HUES48 (cell line): ENCODE measurements around the gene LEMD3.
"Not testable (repeated sequence)": the region's sequence is repeated elsewhere in the genome, so short reads cannot be mapped to it uniquely, and the experiment has no call there.

Experiments
- H3K27ac ChIP-seq: one replicate; pipeline ENCODE4 v1.7.0; 2013; ENCODE audit warnings: low read depth, low read length, inconsistent platforms
- H3K27me3 ChIP-seq: 2 replicates; pipeline ENCODE4 v1.6.1; 2013; ENCODE audit warnings: mild to moderate bottlenecking, low read length; ENCODE audit not compliant: control insufficient read depth, insufficient read depth
- H3K36me3 ChIP-seq: 2 replicates; pipeline ENCODE4 v1.6.1; 2013; ENCODE audit warnings: low read length; ENCODE audit not compliant: control insufficient read depth, insufficient read depth
- H3K4me1 ChIP-seq: 2 replicates; pipeline ENCODE4 v1.6.1; 2013; ENCODE audit warnings: mild to moderate bottlenecking, low read length; ENCODE audit not compliant: control insufficient read depth, insufficient read depth
- H3K4me3 ChIP-seq: 2 replicates; pipeline ENCODE4 v1.5.1; 2013; ENCODE audit warnings: mild to moderate bottlenecking, low read depth, low read length
- H3K9ac ChIP-seq: 2 replicates; pipeline ENCODE4 v1.6.1; 2013; ENCODE audit warnings: mild to moderate bottlenecking, low read depth, low read length, moderate library complexity
- H3K9me3 ChIP-seq: 2 replicates; pipeline ENCODE4 v1.6.1; 2013; ENCODE audit warnings: low read length; ENCODE audit not compliant: control insufficient read depth, insufficient read depth

The LEMD3 gene

DNA sequence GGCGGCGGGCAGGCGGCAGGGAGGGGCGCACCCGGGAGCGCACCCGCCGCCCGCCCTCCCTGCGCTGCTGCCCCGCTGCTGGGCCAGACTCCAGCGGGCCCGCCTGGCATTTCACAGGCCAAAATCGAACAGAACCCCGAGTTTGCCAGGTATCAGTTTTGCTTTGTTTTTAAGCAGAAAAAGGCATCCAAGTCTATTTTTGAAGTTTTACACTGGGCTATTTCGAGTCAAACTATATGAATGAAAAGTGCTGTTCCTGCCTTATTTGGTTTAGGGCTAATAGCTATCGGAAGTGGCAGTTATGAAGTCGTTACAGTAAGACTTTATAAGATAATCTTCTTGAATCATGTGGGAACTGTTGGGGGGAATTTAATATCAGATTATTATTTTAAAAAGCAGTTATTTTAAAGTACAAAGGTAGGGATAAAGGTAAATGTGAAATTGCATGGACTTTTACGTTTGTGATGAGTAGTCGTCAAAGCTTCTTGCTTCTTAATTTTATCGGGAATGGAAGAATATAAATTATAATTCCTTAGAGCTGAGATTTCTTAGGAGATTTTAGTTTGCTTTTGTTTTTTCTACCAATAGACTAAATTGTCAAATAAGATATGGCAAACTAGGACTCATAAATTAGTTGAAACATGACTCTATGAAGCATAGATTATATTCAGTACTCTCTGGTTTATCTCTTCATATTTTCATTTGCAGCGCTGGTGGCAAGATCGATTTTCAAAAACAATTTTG, 110.2 kb downstream of the LEMD3 start:
- H3K9ac ChIP-seq = no peak overlapping the region
- no peaks in the 10 kb centered on the region for H3K36me3 ChIP-seq
- H3K4me3 ChIP-seq = peak overlapping the region; percentile 72
- H3K9me3 ChIP-seq = no peaks in the 10 kb centered on the region
- H3K27ac ChIP-seq = no peak overlapping the region
- peaks cover 12% of the 10 kb centered on the region for H3K4me1 ChIP-seq
- H3K27me3 ChIP-seq = peaks cover 30% of the 10 kb centered on the region

DNA sequence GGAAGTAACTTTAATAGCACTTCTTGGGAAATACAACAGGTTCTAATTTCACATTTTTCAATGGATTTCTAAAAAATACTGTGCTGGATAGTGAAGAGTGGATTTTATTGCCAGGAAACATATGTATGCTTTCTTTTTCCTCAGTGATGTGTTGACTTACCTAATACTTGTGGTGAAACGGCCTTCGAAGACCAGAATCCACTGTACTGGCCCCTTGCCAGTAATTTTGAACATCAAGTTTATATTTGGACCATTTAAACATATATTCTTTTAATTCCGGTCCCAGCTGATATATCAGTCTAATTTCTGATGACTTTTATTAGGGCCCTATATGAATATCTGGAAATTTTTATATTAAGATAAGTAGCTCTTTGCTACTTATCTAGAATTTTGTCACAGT, 110.9 kb downstream of the LEMD3 start:
- H3K27me3 ChIP-seq = peaks cover 30% of the 10 kb centered on the region
- no peaks in the 10 kb centered on the region for H3K36me3 ChIP-seq
- H3K4me1 ChIP-seq = peaks cover 12% of the 10 kb centered on the region
- no peak overlapping the region for H3K4me3 ChIP-seq
- no peak overlapping the region for H3K9ac ChIP-seq
- H3K9me3 ChIP-seq = no peaks in the 10 kb centered on the region
- no peak overlapping the region for H3K27ac ChIP-seq

DNA sequence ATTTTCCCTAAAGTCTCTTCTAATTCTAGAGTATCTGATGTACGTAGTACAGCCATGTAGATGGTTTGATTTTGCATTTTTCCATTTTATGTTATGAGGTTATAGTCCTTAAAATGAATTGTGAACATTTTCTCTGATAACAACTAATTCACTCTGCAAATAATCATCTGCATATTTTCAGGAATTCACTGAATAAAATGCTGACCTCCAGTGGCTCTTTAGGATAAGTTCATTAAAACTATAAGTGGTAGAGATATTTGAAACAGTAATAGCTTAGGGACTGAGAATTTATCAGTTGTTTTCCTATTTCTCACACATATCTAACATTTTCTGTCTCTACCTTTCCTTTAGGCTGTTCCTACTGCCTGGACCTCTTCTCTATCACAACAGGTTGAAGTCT, 113.5 kb downstream of the LEMD3 start:
- H3K9ac ChIP-seq = no peak overlapping the region
- H3K9me3 ChIP-seq = no peaks in the 10 kb centered on the region
- H3K27ac ChIP-seq = no peak overlapping the region
- H3K36me3 ChIP-seq = no peaks in the 10 kb centered on the region
- no peak overlapping the region for H3K4me3 ChIP-seq
- peaks cover 16% of the 10 kb centered on the region for H3K27me3 ChIP-seq
- peaks cover 6% of the 10 kb centered on the region; the same call in 1 of the 2 replicates for H3K4me1 ChIP-seq

DNA sequence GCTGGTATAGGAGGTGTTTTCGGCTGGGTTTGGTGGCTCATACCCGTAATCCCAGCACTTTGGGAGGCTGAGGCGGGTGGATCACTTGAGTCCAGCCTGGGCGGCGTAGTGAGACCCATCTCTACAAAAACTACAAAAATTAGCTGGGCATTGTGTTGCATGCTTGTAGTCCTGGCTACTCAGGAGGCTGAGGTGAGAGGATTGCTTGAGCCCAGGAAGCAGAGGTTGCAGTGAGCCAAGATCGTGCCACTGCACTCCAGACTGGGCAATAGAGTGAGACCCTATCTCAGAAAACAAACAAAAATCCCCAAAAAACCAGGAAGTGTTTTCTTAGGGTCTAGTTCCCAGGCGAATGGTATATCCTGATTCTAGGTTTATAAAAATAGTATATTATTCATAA, 116.1 kb downstream of the LEMD3 start:
- H3K4me1 ChIP-seq, H3K27me3 ChIP-seq, H3K9me3 ChIP-seq, H3K36me3 ChIP-seq, H3K27ac ChIP-seq, H3K4me3 ChIP-seq, H3K9ac ChIP-seq: not testable (repeated sequence)

DNA sequence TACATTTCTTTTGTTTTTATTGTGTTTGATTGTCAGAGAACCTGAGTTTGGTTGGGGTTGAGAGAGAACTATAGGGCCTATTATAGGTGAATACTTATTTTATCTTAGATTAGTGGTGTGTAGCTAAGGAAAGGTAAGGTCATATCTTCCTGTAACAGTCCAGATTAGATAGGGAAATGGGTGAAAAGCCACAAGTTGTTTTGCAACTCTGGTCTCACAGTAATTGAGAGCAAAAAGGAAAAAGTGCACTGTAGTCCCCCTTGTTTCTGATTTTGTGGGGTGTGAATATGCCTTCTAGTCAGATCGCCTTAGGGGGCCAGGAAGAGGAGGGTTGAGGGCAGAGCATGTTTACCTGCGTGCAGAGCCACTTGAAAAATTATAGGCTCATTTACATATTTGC, 118.0 kb downstream of the LEMD3 start:
- Histone ChIP-seq H3K27me3 (no peaks in the 10 kb centered on the region), H3K9ac (no peak overlapping the region), H3K4me1 (no peaks in the 10 kb centered on the region), H3K4me3 (no peak overlapping the region), H3K27ac (no peak overlapping the region), H3K36me3 (no peaks in the 10 kb centered on the region), H3K9me3 (no peaks in the 10 kb centered on the region)

DNA sequence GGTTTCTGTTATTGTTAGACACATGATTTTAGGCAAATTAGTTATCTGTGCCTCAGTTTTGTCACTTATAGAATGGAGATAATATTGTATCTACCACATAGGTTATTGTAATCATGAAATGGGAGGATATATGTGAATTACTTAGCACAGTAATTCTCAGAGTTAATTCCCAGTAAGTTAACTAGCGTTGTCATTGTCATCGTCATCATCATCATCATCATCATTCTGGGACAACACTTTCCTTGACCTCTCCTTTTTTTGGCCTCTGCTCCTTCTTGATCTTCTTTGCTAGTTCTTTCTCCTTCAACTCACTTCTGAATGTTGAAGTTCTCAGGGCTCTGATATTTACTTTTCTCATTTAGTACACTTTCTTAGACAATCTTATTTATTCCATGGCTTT, 122.9 kb downstream of the LEMD3 start:
- Histone ChIP-seq H3K36me3 (no peaks in the 10 kb centered on the region), H3K4me1 (no peaks in the 10 kb centered on the region), H3K9me3 (no peaks in the 10 kb centered on the region), H3K4me3 (no peak overlapping the region), H3K27me3 (no peaks in the 10 kb centered on the region), H3K27ac (no peak overlapping the region), H3K9ac (no peak overlapping the region)

DNA sequence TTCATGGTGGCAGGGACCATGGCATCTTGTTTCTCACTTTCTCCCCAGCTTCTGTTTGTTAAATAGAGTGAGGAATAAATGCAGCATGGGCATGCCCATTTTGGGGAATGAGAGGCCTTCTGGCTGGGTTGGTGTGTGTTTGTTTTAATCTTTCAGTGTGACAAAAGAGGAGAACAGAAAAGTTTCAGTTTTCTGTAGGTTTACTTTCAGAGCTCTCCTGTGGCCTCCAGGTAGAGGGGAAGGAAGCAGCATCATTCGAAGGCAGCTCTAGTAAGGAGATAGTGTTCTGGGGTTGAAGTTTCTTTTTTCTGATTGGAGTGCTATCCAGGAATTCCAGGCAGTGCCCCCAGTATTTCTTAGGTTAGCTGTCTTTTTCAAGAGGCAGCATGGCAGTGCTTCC, 124.4 kb downstream of the LEMD3 start:
- no peak overlapping the region for H3K27ac ChIP-seq
- no peaks in the 10 kb centered on the region for H3K4me1 ChIP-seq
- no peak overlapping the region for H3K9ac ChIP-seq
- H3K27me3 ChIP-seq = no peaks in the 10 kb centered on the region
- H3K4me3 ChIP-seq = no peak overlapping the region
- no peaks in the 10 kb centered on the region for H3K36me3 ChIP-seq
- H3K9me3 ChIP-seq = no peaks in the 10 kb centered on the region

DNA sequence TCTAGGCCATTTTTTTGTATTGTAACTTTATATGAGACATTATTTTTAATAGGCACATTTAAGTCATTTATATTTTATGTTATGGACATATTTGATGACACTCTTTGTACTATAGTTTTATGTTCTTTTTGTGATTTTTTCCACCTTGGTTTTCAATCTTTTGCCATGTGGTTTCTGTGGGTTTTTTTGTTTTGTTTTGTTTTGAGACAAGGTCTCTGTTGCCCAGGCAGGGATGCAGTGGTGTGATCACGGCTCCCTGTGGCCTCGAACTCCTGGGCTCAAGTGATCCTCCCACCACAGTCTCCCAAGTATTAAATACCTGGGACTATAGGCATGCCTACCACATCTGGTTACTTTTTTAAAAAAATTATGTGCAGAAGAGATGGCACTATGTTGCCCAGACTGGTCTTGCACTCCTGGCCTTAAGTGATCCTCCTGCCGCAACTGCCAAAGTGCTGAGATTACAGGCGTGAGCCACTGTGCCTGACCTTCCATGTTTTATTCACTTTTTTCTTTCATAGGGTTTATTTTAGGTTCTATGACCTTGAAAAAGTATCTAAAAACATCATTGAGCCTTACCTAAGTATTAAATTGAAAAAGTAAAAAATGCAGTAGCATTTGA, 125.4 kb downstream of the LEMD3 start:
- H3K4me3 ChIP-seq = no peak overlapping the region
- H3K27ac ChIP-seq = no peak overlapping the region
- H3K4me1 ChIP-seq = no peaks in the 10 kb centered on the region
- H3K9ac ChIP-seq = no peak overlapping the region
- no peaks in the 10 kb centered on the region for H3K9me3 ChIP-seq
- no peaks in the 10 kb centered on the region for H3K27me3 ChIP-seq
- H3K36me3 ChIP-seq = no peaks in the 10 kb centered on the region

DNA sequence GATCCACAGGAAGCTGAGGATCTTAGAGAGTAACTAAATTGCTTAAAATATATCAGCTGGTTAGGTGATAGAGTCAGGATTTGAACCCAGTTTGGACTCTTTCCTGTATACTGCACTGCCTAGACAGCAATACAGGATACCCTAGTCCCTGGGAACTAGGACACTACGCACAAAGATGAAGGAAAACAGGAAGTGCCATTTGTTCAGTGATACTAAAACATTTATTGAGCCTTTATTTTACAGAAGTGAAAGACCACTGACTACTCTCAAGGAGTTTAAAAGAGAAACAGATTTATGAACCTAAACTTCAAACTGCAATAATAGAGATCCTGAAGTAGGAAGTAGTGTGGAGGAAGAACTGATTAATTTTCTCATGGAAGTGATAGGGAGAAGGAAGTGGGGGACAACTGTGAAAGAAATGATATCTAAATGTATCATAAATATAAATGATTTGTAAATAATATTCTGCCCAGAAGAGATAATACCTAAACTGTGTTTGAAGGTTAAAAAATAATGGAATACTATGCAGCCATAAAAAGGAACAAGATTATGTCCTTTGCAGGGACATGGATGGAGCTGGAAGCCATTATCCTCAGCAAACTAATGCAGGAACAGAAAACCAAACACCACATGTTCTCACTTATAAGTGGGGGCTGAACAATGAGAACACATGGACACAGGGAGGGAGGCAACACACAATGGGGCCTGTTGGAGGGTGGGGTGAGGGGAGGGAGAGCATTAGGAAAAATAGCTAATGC, 127.3 kb downstream of the LEMD3 start:
- no peaks in the 10 kb centered on the region for H3K4me1 ChIP-seq
- H3K9me3 ChIP-seq = no peaks in the 10 kb centered on the region
- no peak overlapping the region for H3K27ac ChIP-seq
- H3K36me3 ChIP-seq = no peaks in the 10 kb centered on the region
- H3K27me3 ChIP-seq = no peaks in the 10 kb centered on the region
- no peak overlapping the region for H3K9ac ChIP-seq
- H3K4me3 ChIP-seq = no peak overlapping the region
